Osteocyte (in vitro differentiated cells): ENCODE results near the gene PKD2L2. TPM values are rescaled to one million over a fixed set of nuclear protein-coding genes. Genes with fewer than 3 reads are reported as not detected.

Experiments
- DNase-seq: peaks from one replicate; pipeline ENCODE4 v3.0.0; 2021; ENCODE audit warnings: mixed read lengths; ENCODE audit not compliant: unreplicated experiment; ENCODE audit errors: extremely low spot score
- H3K27ac Mint-ChIP-seq: one replicate; pipeline ENCODE4 v1.8.0; 2021; ENCODE audit warnings: mild to moderate bottlenecking, mixed read lengths; ENCODE audit not compliant: unreplicated experiment
- H3K27me3 Mint-ChIP-seq: one replicate; pipeline ENCODE4 v1.8.0; 2021; ENCODE audit warnings: mixed read lengths; ENCODE audit not compliant: unreplicated experiment
- H3K36me3 Mint-ChIP-seq: one replicate; pipeline ENCODE4 v1.8.0; 2021; ENCODE audit warnings: mixed read lengths; ENCODE audit not compliant: unreplicated experiment
- H3K4me1 Mint-ChIP-seq: one replicate; pipeline ENCODE4 v1.8.0; 2021; ENCODE audit warnings: mixed read lengths; ENCODE audit not compliant: unreplicated experiment
- H3K4me3 Mint-ChIP-seq: one replicate; pipeline ENCODE4 v1.8.0; 2021; ENCODE audit warnings: mild to moderate bottlenecking, moderate library complexity, mixed read lengths; ENCODE audit not compliant: unreplicated experiment
- H3K9me3 Mint-ChIP-seq: one replicate; pipeline ENCODE4 v1.8.0; 2021; ENCODE audit warnings: mixed read lengths; ENCODE audit not compliant: unreplicated experiment
- total RNA-seq: library from RNA; stranded (reverse); gene quantifications from 2 replicates; pipeline ENCODE4 v1.2.1, GENCODE V29; 2021
- TF ChIP-seq, protein P1 (sequence below): fragments of 200-600 bp; sonication (generic); IDR thresholded peaks from 2 replicates; pipeline ENCODE4 v1.5.0; 2021; ENCODE audit warnings: antibody characterized with exemption, mild to moderate bottlenecking, moderate library complexity

PKD2L2 gene
- total RNA-seq, 1 donor from 2014 or later: not detected

DNA sequence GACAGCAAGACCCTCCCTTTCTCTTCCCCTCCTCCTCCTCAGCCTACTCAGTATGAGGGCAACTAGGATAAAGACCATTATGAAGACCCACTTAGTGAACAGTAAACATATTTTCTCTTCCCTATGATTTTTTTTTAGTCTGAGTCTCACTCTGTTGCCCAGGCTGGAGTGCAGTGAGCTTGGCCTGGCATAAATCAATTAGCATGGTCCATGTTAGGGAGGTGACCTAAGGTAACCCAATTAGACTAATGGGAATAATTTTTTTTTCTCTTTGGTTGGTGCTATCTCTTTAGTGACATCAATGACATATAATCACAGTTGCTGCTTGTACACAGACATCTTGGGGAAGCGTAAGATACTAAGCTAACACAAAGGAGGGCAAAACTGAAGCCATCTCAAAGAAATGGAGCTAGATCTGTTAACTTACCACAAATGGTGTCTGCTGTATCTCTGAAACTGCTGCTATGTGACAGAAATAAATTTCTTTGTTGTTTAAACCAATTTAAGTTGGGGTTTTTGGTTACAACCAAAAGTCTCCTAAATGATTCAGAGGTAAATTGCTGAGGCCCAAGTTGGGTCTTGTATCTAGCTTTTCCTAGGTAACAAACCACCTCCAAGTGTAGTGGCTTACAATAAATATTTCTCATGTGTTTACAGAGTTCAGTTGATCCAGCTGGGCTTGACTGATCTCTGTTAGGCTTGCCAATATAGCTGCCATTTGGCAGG, 13.3 kb downstream of the PKD2L2 start:
- H3K4me3 Mint-ChIP-seq: no peak overlapping the region
- no peaks in the 10 kb centered on the region for H3K9me3 Mint-ChIP-seq
- TF ChIP-seq, protein P1, sequence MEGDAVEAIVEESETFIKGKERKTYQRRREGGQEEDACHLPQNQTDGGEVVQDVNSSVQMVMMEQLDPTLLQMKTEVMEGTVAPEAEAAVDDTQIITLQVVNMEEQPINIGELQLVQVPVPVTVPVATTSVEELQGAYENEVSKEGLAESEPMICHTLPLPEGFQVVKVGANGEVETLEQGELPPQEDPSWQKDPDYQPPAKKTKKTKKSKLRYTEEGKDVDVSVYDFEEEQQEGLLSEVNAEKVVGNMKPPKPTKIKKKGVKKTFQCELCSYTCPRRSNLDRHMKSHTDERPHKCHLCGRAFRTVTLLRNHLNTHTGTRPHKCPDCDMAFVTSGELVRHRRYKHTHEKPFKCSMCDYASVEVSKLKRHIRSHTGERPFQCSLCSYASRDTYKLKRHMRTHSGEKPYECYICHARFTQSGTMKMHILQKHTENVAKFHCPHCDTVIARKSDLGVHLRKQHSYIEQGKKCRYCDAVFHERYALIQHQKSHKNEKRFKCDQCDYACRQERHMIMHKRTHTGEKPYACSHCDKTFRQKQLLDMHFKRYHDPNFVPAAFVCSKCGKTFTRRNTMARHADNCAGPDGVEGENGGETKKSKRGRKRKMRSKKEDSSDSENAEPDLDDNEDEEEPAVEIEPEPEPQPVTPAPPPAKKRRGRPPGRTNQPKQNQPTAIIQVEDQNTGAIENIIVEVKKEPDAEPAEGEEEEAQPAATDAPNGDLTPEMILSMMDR: no peak

DNA sequence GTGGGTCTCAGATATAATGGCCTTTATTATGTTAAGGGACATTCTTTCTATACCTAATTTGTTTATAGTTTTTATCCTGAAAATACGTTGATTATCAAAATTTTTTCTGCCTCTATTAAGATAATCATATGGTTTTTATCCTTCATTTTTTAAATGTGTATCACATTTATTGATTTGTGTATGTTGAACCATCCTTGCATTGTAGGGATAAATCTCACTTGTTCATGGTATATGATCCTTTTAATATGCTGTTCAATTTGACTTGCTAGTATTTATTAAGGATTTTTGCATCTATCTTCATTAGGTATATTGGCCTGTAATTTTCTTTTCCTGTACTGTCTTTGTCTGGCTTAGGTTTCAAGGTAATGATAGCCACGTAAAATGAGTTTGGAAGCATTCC, 25.5 kb downstream of the PKD2L2 start:
- Mint-ChIP-seq H3K27ac (no peak overlapping the region), H3K27me3 (peaks cover 5% of the 10 kb centered on the region), H3K9me3 (peaks cover 29% of the 10 kb centered on the region), H3K36me3 (peaks cover 8% of the 10 kb centered on the region), H3K4me1 (no peaks in the 10 kb centered on the region), H3K4me3 (no peak overlapping the region)
- TF ChIP-seq, protein P1: no peak
- DNase-seq: no peak

More for the DNA sequence above, 13.3 kb downstream of the PKD2L2 start:
- no peak for DNase-seq
- Mint-ChIP-seq H3K36me3 (no peaks in the 10 kb centered on the region), H3K27ac (no peak overlapping the region), H3K27me3 (peaks cover 7% of the 10 kb centered on the region), H3K4me1 (no peaks in the 10 kb centered on the region)

DNA sequence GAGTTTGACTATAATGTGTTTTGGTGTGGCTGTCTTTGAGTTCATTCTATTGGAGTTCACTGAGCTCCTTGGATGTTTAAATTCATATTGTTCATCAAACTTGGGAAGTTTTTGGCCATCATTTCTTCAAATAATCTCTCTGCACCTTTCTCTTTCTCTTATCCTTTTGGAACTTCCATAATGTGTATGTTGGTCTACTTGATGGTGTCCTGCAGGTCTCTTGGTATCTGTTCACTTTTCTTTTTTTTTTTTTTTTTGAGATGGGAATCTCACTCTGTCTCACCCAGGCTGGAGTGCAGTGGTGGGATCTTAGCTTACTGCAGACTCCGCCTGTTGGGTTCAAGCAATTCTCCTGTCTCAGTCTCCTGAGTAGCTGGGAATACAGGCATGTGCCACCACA, 27.7 kb downstream of the PKD2L2 start:
- H3K27ac Mint-ChIP-seq: no peak overlapping the region
- H3K9me3 Mint-ChIP-seq: peaks cover 25% of the 10 kb centered on the region
- peaks cover 8% of the 10 kb centered on the region for H3K36me3 Mint-ChIP-seq
- DNase-seq: no peak
- no peak overlapping the region for H3K4me3 Mint-ChIP-seq
- H3K4me1 Mint-ChIP-seq: no peaks in the 10 kb centered on the region
- H3K27me3 Mint-ChIP-seq: no peaks in the 10 kb centered on the region
- TF ChIP-seq, protein P1: no peak

DNA sequence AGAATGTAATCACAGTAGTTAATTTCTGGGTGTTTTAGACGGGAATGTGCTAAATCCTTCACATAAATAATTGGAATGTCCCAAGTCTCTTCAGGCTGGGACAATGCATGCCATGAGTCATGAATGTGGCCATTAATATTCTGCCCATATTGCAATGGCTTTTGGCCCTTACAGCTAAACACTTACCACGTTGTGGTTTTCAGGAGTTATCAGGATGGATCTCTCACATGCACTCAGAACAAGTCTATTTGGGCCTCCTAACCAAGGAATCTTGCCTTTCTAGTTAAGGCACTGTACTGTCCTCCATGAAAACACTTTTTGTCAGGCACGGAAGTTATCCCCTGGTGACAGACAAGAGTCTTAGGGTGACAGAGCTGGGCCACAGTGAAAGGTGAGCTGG, 32.7 kb downstream of the PKD2L2 start:
- Mint-ChIP-seq H3K4me1 (no peaks in the 10 kb centered on the region), H3K36me3 (peaks cover 2% of the 10 kb centered on the region), H3K9me3 (peaks cover 7% of the 10 kb centered on the region), H3K4me3 (no peak overlapping the region), H3K27ac (no peak overlapping the region), H3K27me3 (no peaks in the 10 kb centered on the region)
- TF ChIP-seq, protein P1: no peak
- no peak for DNase-seq

DNA sequence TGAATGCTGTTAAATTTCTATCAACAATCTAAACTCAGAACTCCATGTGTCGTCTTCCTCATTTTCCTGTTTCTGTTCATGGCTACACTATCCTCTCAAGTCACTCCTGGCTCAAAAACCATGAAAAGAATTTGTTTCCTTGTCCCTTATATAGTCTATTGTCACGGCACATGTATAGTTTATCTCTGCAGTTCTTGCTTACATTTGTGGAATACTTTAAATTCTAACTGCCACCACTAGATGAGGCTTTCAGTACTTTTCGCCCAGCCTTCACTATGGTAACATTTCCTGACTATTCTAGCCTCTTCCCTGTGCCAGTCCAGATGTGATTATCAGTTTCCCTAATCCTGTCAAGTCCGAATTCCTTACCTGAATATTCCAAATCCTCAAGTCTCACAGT, 34.6 kb downstream of the PKD2L2 start:
- Mint-ChIP-seq H3K4me3 (no peak overlapping the region), H3K4me1 (no peaks in the 10 kb centered on the region), H3K27ac (no peak overlapping the region), H3K27me3 (no peaks in the 10 kb centered on the region), H3K9me3 (no peaks in the 10 kb centered on the region), H3K36me3 (peaks cover 8% of the 10 kb centered on the region)
- TF ChIP-seq, protein P1: no peak
- DNase-seq: no peak
